G401 (cell line): ENCODE data around the gene TRPV6. TPM values are rescaled to one million over a fixed set of nuclear protein-coding genes. Genes with fewer than 3 reads are reported as not detected.

Experiments used
- DNase-seq: peaks from one replicate; pipeline ENCODE4 v3.0.0-alpha.2; 2015; ENCODE audit warnings: low spot score
- in situ Hi-C: cut with HindIII; loops from 2 replicates; pipeline ENCODE4 v1.10.0; 2016; ENCODE audit warnings: low sequenced_read_pairs, mixed read lengths
- total RNA-seq: library from RNA; depleted of rRNA; stranded (reverse); fragments of >200 nt; shearing (Covaris generic); gene quantifications from 2 replicates; pipeline ENCODE4 v1.2.3, GENCODE V29; 2014

Gene TRPV6
- total RNA-seq, 1 experiment from 2014 or later = not detected

DNA sequence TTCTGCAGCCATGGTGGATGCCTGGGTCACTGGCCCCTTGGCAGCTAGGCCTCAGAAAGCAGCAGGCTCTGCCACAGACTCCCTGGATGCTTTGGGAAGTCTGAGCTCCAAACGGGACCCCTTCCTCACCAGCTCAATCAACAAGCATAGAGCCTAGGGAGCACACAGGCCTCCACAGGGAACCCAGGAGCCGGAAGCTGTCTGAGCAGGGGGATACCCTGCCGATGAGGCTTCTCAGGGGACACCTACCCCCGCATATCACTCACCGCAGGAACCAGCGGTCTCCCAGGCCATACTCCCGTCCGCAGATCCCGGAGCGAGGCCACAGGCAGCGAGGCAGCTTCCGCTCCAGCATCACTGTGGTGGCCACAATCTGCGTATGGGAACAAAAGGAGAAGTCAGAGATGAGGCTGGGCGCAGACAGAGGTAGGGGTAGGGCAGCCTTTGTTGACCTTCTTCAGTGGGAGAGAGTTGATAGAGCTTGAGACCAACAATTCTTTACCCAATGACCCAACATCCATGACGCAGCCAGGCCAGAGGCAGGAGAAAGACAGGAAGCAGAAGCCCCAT is 13.4 kb downstream of the TRPV6 start:
- in situ Hi-C loops = loop anchor here (25.0 kb wide), 1 partner anchor 340 kb away; the partner anchor contains the start of gene TAS2R40
- no peak for DNase-seq

DNA sequence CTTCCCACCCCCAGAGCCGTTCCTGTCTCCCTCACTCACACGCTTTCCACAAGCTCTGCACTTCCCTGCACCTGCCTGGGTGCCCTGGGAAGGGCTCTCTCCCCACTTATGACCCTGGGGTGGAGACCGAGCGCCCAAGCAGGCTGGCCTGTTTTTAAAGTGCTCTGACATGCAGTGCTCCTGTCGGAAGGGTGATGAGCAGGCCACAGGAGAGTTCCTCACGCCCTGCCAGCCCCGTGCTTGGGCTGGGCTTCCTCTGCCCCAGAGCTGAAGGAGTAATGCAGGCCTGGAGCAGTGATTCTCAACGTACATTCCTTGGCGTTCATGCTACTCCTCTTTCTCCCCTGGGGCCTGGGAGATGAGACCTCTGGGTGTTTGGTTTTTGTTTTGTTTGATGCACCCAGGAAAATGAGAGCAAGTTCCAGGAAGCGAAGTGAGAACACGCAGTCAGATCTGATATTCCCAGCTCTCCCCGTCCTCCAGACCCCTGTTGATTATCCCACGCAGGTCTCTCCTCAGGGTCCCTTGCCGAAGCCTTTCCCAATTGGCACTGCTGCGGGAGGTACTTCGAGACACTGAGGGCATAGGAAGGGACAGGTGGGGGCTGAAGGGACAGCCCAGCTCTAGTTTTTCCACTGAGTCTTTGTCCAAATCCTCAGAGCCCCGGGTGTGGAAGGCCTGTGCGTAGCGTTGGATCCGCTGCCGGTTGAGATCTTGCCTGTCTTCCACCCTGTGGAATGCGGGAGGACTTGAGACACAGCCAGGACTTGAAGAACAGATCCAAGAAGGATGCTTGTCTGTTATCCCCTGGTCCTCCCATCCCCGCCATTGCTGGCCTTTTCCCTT is 14.1 kb downstream of the TRPV6 start:
- in situ Hi-C loops = loop anchor here (25.0 kb wide), 1 partner anchor 341 kb away; the partner anchor contains the start of gene TAS2R40

DNA sequence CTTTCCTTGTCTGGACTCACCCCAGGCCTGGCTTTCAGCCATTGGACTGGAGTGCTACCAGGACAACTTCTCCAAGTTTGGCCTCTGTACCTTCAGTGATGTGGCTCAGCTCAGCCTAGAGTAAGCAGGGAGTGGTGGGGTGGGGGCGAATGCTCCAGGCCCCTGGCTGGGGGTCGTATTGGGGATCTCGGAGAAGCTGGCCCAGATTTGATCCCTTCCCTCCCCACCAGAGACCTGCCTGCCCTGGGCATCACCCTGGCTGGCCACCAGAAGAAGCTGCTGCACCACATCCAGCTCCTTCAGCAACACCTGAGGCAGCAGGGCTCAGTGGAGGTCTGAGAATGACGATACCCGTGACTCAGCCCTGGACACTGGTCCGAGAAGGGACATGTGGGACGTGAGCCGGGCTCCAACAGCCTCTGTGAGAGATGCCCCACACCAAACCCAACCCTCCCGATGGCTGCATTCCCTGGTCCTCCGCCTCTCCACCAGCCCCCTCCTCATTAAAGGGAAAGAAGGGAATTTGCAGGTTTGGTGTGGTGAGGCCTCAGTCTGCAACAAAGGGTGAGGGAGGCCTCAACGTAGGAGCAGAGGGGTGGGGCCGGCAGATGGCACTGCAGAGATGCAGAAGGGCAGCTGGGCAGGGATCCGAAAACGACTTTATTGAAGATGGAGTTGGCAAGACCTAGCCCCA is 14.8 kb downstream of the TRPV6 start:
- DNase-seq = no peak
- in situ Hi-C loops = loop anchor here (25.0 kb wide), 1 partner anchor 342 kb away; the partner anchor contains the start of gene TAS2R40

More for the DNA sequence above, 14.1 kb downstream of the TRPV6 start:
- DNase-seq = no peak

DNA sequence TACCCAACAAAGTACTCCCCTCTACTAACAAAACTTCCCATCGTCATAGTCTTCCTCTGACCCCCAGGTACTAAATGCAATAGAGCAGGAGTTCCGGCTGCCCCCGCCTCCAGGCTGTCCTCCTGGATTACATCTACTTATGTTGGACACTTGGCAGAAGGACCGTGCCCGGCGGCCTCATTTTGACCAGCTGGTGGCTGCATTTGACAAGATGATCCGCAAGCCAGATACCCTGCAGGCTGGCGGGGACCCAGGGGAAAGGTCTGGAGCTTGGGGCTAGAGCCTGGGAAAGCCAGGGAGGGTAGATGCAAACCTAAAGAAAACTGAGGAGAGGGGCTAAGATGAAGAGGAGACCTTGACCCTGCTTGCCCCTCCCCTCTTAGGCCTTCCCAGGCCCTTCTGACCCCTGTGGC is 15.4 kb downstream of the TRPV6 start:
- DNase-seq = no peak
- in situ Hi-C loops = loop anchor here (25.0 kb wide), 1 partner anchor 342 kb away; the partner anchor contains the start of gene TAS2R40

DNA sequence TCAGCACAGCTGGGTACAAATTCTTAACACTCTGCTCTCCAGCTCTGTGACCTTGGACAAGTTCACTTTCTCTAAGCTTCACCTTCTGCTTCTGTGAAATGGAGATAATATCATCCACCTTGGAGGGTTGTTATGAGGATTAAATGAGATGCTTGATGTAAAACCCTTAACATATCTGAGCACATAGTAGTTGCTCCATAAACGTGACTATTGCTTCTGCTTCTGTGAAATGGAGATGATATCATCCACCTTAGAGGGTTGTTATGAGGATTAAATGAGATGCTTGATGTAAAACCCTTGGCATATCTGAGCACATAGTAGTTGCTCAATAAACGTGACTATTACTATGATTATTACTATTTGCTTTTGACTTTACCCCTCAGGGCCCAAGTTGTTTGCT is 16.1 kb downstream of the TRPV6 start:
- in situ Hi-C loops = loop anchor here (25.0 kb wide), 1 partner anchor 343 kb away; the partner anchor contains the start of gene TAS2R40
- DNase-seq = no peak

DNA sequence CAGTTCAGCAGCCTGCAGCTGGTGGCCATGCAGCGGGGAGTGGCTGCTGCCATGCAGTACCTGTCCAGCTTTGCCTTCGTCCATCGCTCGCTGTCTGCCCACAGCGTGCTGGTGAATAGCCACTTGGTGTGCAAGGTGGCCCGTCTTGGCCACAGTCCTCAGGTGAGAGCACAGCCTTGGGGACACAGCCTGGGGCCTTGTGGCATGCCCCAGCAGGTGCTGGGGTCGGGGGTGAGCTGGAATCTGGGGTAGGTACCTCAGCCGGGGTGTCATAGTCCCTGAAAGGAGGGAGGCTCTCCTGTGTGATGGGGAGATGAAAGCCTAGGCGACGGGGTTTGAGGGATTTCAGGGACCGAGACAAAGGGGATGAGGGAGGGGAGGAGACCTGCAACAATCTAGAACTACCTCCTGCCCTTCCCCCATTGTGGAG is 16.5 kb downstream of the TRPV6 start:
- in situ Hi-C loops = loop anchor here (25.0 kb wide), 1 partner anchor 343 kb away; the partner anchor contains the start of gene TAS2R40
- DNase-seq = no peak

DNA sequence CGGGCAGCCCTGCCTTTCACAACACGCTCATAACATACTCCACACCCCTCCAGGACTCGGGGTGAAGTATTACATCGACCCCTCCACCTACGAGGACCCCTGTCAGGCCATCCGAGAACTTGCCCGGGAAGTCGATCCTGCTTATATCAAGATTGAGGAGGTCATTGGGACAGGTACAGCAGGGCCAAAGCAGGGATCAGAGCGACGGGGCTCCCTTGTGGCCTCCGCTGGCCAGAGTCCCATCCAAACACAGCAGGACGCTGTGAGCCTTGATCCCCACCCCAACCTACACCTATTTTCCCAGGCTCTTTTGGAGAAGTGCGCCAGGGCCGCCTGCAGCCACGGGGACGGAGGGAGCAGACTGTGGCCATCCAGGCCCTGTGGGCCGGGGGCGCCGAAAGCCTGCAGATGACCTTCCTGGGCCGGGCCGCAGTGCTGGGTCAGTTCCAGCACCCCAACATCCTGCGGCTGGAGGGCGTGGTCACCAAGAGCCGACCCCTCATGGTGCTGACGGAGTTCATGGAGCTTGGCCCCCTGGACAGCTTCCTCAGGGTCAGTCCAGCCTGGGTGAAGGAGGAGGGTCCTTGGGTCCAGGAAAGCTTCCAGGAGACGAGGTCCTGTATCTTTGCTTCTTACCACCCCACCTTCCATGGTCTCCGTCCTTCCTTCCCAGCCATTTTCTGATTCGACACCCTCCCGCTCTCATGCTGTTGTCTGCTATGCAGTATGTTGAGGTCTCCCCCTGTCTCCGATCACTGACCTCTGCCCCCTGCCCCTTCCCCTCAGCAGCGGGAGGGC is 17.2 kb downstream of the TRPV6 start:
- DNase-seq = no peak
- in situ Hi-C loops = loop anchor here (25.0 kb wide), 1 partner anchor 344 kb away; the partner anchor contains the start of gene TAS2R40

DNA sequence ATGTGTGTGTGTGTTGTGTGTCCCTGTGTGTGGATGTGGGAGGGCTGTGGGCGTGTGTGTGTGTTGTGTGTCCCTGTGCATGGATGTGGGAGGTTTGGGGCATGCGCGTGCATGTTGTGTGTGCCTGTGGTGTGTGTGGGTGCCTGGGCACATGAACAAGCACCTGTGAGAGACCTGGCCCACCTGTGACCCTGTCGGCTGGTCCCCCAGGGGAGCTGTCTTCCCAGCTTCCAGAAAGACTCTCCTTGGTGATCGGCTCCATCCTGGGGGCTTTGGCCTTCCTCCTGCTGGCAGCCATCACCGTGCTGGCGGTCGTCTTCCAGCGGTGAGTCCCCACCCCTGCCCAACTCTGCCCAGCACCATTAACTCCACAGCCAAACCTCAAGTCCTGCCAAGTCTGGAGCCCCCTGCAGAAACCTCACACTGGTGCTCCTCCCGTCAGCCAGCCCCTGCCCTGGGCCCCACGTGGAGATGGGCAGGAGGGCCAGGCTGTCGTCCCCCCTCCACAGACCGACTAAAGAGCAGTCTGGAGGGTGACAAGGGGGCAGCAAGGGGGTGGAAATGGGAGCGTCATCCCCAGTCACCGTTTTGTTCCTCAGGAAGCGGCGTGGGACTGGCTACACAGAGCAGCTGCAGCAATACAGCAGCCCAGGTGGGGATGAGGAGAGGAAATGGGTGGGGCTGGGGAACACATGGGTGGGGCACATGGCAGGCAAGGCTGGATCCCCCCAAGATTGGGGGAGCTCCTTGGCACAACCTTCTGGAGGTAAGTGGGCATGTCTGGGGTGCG is 18.0 kb downstream of the TRPV6 start:
- no peak for DNase-seq
- in situ Hi-C loops = loop anchor here (25.0 kb wide), 1 partner anchor 345 kb away; the partner anchor contains the start of gene TAS2R40

DNA sequence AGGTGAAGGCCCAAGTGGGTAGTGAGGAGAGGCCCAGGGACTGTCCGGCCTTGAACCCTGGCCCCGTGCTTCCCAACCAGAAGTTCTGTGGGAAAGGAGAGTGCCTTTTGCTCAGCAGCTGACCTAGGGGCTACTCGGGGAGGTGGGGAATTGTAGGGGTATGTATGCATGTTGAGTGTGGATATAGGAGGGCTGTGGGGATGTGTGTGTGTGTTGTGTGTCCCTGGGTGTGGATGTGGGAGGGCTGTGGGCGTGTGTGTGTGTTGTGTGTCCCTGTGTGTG is 18.5 kb downstream of the TRPV6 start:
- DNase-seq = no peak
- in situ Hi-C loops = loop anchor here (25.0 kb wide), 1 partner anchor 345 kb away; the partner anchor contains the start of gene TAS2R40

DNA sequence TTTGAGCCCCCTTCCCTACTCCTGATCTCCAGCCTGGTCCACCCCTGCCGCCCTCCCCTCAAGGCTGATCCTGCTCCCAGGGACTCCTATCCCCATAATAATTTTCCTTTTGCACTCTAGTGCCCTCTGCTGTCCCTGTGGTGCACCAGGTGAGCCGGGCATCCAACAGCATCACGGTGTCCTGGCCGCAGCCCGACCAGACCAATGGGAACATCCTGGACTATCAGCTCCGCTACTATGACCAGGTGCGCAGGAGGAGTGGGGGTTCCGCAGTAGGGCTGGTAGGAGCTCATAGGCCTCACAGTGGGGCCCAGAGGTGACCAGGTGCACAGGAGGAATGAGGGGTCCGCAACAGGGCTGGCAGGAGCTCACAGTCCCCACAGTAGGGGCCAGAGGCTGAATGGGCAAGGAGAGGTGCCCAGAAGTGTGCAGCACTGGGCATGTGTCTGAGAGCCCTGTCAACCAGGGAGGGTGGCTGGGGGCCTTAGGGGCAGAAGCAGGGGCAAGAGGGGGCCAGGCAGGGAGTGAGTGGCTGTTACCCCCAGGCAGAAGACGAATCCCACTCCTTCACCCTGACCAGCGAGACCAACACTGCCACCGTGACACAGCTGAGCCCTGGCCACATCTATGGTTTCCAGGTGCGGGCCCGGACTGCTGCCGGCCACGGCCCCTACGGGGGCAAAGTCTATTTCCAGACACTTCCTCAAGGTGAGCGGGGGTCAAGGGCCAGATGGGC is 19.0 kb downstream of the TRPV6 start:
- in situ Hi-C loops = loop anchor here (25.0 kb wide), 1 partner anchor 346 kb away; the partner anchor contains the start of gene TAS2R40
- DNase-seq = no peak

DNA sequence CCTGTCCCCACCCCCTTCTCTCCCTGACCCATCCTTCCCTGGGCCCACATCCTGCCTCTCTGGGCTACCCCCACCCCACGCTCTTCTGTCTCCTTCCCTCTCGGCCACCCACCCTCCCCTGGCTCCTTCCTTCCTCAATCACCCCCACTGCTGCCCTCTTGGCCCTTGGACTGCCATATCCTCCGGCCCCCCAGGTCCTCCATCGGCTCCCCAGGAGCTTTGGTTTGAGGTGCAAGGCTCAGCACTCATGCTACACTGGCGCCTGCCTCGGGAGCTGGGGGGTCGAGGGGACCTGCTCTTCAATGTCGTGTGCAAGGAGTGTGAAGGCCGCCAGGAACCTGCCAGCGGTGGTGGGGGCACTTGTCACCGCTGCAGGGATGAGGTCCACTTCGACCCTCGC is 19.8 kb downstream of the TRPV6 start:
- in situ Hi-C loops = loop anchor here (25.0 kb wide), 1 partner anchor 347 kb away; the partner anchor contains the start of gene TAS2R40
- DNase-seq = no peak

DNA sequence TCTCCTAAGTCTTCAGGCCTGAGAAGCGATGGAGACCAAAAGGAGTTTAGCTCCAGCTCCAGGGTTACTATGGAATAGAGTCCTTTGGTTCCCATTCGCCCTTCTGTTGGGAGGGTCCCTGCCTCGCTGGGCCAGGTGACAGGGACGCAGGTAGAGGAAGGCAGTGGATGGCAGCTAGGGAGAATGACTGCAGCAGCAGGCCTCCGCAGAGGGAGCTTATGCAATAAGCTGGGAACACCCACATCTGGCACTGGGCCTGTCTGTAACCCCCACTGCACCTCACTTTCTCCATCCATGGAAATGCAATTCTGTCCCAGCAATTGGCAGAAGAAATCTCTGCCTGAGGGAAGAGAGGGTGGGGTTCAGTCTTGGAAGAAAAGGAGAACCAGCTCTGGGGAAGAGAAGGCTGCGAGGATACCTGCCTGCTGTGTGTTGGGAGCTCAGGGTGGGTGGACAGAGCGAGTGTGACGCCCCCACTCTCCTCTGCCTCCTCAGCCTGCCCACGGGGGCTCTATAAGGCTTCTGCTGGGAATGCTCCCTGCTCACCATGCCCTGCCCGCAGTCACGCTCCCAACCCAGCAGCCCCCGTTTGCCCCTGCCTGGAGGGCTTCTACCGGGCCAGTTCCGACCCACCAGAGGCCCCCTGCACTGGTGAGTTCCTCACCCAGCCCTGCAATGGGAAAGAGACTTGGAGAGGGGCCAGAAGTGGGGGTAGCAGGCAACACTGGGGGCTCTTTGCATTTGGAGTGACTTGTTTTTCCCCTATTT is 20.4 kb downstream of the TRPV6 start:
- DNase-seq = no peak
- in situ Hi-C loops = loop anchor here (25.0 kb wide), 1 partner anchor 347 kb away; the partner anchor contains the start of gene TAS2R40

DNA sequence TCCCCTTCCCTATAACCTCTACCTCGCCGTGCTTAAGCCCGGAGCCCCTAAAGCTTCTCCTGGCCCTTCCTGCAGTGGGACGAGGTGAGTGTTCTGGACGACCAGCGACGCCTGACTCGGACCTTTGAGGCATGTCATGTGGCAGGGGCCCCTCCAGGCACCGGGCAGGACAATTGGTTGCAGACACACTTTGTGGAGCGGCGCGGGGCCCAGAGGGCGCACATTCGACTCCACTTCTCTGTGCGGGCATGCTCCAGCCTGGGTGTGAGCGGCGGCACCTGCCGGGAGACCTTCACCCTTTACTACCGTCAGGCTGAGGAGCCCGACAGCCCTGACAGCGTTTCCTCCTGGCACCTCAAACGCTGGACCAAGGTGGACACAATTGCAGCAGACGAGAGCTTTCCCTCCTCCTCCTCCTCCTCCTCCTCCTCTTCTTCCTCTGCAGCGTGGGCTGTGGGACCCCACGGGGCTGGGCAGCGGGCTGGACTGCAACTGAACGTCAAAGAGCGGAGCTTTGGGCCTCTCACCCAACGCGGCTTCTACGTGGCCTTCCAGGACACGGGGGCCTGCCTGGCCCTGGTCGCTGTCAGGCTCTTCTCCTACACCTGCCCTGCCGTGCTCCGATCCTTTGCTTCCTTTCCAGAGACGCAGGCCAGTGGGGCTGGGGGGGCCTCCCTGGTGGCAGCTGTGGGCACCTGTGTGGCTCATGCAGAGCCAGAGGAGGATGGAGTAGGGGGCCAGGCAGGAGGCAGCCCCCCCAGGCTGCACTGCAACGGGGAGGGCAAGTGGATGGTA is 21.5 kb downstream of the TRPV6 start:
- in situ Hi-C loops = loop anchor here (25.0 kb wide), 1 partner anchor 348 kb away; the partner anchor contains the start of gene TAS2R40
- no peak for DNase-seq

DNA sequence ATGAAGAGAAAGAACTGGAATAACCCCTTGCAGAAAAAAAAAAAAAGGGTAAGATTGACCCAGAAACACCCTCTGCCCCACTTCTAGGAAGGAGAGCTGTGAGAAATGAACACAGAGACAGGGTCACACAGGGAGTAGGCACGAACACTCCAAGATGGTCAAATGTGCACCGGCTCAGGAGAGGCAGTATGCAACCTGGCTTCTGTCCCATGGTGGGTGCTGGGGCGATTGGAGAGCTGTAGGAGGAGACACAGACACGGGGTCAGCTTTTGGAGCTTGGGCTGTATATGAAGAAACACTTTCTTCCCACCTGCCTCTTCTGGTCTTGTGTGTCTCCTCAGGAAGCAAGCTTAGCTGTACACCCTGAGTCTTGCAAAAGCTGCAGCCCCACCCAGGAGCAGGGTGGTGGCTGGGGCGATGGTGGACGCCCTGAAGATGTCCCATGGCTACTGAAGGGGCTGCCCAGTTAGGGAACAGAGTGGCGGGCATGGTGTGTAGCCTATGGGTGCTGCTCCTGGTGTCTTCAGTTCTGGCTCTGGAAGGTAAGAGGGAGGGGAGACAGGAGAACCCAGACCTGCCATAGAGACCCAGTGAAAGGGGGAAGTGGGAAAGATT is 22.7 kb downstream of the TRPV6 start:
- DNase-seq = no peak
- in situ Hi-C loops = loop anchor here (25.0 kb wide), 1 partner anchor 349 kb away; the partner anchor contains the start of gene TAS2R40

DNA sequence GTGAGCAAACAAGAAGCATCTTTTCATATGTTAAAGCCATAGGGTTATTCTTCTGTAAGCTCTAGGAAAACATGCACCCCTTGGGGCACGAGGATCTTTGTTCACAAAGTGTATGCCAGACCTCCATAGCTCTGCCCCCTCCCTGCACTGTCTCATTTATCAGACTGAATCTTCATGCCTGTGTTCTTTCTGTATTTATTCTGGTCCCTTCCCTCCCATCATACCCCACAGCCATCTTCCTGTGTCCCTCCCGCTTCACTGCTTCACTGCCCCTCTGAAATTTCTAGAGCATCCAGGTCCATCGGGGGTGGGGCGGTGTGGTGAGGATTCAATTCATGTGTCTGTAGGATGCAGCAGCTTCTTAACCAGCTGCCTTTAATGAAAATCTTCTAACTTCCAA is 23.2 kb downstream of the TRPV6 start:
- DNase-seq = no peak
- in situ Hi-C loops = loop anchor here (25.0 kb wide), 1 partner anchor 350 kb away; the partner anchor contains the start of gene TAS2R40
